Memory B cell (primary cell): ENCODE data around the gene C1orf167.
A peak's percentile ranks its signal among the peaks of the same experiment; 100 is the strongest.

Source experiments
- ATAC-seq: fragments of 150-1000 bp; cut with Tn5 transposase; 2 replicates; pipeline ENCODE4 v1.10.0; 2021; ENCODE audit warnings: low read depth, mild to moderate bottlenecking, moderate library complexity
- DNase-seq, 2 donors: peaks; one replicate each; pipeline ENCODE4 v3.0.0; 2022; ENCODE audit warnings: low spot score in 2 of 2
- H3K27ac Mint-ChIP-seq: one replicate; pipeline ENCODE4 v1.8.0; 2022; ENCODE audit warnings: mild to moderate bottlenecking, moderate library complexity, mixed read lengths
- H3K27me3 Mint-ChIP-seq: one replicate; pipeline ENCODE4 v1.8.0; 2022; ENCODE audit warnings: mixed read lengths
- H3K36me3 Mint-ChIP-seq: one replicate; pipeline ENCODE4 v1.8.0; 2022; ENCODE audit warnings: mild to moderate bottlenecking, mixed read lengths
- H3K4me1 Mint-ChIP-seq: one replicate; pipeline ENCODE4 v1.8.0; 2022; ENCODE audit warnings: mixed read lengths
- H3K4me3 Mint-ChIP-seq: one replicate; pipeline ENCODE4 v1.8.0; 2022; ENCODE audit warnings: mild to moderate bottlenecking, moderate library complexity, mixed read lengths
- H3K9me3 Mint-ChIP-seq: one replicate; pipeline ENCODE4 v1.8.0; 2022; ENCODE audit warnings: mixed read lengths

C1orf167 gene

DNA sequence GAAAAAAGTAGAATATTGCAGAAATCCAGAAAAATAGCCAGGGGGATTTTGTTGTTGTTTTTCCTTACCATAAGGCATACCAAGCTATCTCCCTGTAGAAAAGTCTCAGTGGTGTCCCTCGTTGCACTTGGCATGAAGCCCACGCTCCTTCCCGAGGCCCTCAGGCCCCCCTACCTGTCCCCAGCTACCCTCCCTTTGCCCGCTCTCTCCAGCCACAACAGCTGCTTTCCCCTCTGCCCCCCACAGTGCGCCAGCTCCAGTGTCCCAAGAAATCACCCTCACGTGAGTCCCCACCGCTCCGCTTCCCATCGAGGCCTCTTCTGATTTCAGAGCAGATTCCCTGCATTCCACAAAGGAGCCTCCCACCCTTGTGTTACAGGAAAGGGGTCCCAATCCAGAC is 17.7 kb upstream of the C1orf167 start:
- no peaks in the 10 kb centered on the region for H3K9me3 Mint-ChIP-seq
- peaks cover 15% of the 10 kb centered on the region for H3K4me1 Mint-ChIP-seq
- no peaks in the 10 kb centered on the region for H3K27me3 Mint-ChIP-seq
- H3K36me3 Mint-ChIP-seq: peaks cover 2% of the 10 kb centered on the region
- no peak for DNase-seq
- H3K27ac Mint-ChIP-seq: no peak overlapping the region
- no peak for ATAC-seq
- H3K4me3 Mint-ChIP-seq: no peak overlapping the region

DNA sequence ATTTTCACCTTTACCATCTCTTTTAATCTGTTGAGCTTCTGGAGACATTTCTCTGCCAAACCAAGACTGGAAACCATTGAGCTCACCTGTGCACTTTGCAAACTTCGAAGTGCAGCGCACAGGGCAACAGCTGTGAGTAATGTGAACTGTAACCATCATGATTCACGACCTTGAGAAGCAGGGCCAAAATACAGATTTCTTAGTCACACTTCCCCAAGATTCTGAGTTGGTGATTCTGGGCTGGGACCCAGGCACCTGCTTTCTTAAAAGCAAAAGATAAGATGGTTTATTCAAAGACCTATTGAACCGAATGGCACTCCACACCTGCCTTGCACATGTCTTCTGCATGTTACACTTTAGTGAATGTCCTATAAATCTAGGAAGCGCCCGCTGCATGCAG is 15.9 kb upstream of the C1orf167 start:
- Mint-ChIP-seq H3K27me3 (no peaks in the 10 kb centered on the region), H3K36me3 (peaks cover 3% of the 10 kb centered on the region), H3K27ac (no peak overlapping the region), H3K4me1 (peaks cover 6% of the 10 kb centered on the region), H3K9me3 (no peaks in the 10 kb centered on the region), H3K4me3 (no peak overlapping the region)
- ATAC-seq: no peak
- no peak for DNase-seq

DNA sequence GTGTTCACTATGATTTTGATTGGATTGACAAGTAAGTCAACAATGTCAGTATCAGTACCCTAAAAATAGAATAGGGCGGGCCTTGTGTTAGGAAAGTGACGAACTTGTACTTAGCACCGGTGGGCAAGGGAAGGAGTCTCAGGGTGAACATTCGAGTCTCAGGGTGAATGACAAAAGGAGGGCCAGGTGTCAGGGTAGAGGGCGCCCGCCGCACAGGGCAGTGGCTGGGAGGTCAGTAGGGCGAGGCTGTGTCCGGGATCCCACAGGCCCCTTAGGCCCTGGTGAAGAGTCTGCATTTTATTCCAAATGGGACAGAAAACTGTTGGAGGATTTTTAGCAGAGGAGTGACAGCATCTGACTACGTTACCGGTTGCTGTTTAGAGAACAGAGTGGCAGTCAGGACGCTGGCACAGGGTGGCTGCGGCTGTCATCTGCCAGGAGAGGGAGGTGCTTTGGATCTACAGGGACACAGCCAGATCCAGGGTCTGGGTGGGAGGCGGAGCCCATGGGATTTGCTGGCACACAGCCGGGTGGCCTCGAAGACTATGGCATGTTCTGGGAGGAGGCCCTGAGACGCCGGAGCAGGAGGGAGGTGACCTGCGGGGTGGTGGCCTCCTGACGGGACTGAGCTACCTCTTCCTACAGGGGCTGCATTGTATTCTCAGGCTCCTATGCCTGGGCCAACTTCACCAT is 15.1 kb upstream of the C1orf167 start:
- Mint-ChIP-seq H3K4me1 (peaks cover 4% of the 10 kb centered on the region), H3K27ac (no peak overlapping the region), H3K36me3 (peaks cover 3% of the 10 kb centered on the region), H3K9me3 (no peaks in the 10 kb centered on the region), H3K27me3 (no peaks in the 10 kb centered on the region), H3K4me3 (no peak overlapping the region)
- ATAC-seq: no peak
- DNase-seq: no peak

DNA sequence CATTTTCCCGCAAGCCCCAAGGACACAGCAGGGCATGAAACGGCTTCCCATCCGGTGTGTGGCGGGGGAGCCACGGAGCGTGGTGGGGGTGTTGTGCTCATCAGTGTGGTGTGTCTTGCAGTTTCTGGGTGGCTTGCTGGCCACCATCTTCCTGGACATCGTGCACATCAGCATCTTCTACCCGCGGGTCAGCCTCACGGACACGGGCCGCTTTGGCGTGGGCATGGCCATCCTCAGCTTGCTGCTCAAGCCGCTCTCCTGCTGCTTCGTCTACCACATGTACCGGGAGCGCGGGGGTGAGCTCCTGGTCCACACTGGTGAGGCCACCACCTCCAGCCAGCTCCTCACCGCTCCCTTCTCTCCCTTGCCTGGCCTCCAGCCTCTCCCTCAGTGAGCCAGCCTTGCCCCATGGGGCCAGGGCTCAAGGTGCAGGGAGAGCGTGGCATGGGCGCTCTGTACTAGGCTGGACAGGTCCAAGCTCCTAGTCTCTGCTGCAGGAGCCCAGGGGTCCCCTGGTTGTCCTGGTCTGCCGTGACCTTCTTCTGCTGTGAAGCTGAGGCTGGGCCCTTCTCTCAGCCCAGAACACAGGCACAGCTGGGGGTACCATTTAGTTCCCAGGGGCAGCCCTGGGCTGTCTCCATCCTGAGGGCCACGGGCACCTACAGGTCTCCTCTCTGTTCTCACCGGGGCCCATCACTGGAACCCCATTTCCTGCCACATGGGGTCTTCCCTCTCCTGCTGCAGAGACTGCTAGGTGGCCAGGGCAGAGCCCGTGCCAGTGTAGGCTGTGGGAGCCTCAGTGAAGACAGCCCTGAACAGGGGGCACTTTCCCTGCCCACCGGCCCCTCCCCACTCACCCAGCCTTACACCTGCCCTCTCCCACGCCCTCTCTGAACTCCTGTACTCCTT is 13.4 kb upstream of the C1orf167 start:
- ATAC-seq (no peak), DNase-seq (no peak)
- Mint-ChIP-seq H3K9me3 (no peaks in the 10 kb centered on the region), H3K27ac (no peak overlapping the region), H3K4me3 (no peak overlapping the region), H3K27me3 (no peaks in the 10 kb centered on the region), H3K36me3 (peaks cover 3% of the 10 kb centered on the region), H3K4me1 (peaks cover 4% of the 10 kb centered on the region)

DNA sequence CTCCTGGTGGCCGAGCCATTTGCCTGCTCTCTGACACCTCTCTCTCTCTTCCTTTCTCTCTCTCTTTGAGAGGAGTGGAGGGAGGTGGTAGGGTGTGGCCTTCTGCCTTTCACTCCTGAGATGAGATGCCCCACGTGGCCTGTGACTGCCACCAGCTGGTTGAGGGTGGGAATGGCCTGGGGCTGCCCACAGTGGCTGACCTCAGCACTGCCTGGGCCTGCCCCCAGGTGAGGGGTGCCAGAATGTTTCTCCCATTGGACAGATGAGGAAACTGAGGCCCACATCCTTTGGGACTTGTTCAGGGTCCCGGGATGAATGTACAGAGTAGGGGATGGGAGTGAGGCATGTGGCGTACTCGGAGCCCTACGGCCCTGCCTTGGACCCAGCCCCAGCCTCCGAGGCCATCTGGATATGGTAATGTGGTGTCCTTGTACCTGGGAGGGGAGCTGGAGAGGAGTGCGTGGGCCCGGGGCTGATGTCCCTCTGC is 12.7 kb upstream of the C1orf167 start:
- no peaks in the 10 kb centered on the region for H3K9me3 Mint-ChIP-seq
- no peak overlapping the region for H3K27ac Mint-ChIP-seq
- H3K27me3 Mint-ChIP-seq: no peaks in the 10 kb centered on the region
- peaks cover 4% of the 10 kb centered on the region for H3K4me1 Mint-ChIP-seq
- ATAC-seq: peak; percentile 41
- peaks cover 3% of the 10 kb centered on the region for H3K36me3 Mint-ChIP-seq
- no peak for DNase-seq
- H3K4me3 Mint-ChIP-seq: no peak overlapping the region

DNA sequence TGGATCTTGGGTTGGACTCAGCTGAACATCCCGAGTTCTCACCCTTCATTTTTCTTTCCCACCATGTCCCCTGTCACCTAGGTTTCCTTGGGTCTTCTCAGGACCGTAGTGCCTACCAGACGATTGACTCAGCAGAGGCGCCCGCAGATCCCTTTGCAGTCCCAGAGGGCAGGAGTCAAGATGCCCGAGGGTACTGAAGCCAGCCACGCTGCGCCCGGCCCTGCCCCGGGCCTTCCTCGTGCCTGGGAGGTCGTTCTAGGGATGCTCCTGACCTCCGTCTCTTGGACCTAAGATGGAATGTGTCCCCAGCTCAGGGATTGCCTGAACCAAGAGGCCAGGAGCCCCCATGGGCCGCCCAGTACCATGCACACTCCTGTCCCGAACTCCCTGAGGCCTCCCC is 12.0 kb upstream of the C1orf167 start:
- Mint-ChIP-seq H3K36me3 (peaks cover 1% of the 10 kb centered on the region), H3K9me3 (no peaks in the 10 kb centered on the region), H3K27me3 (no peaks in the 10 kb centered on the region), H3K4me1 (peaks cover 4% of the 10 kb centered on the region), H3K4me3 (no peak overlapping the region), H3K27ac (no peak overlapping the region)
- ATAC-seq (no peak), DNase-seq (no peak)

DNA sequence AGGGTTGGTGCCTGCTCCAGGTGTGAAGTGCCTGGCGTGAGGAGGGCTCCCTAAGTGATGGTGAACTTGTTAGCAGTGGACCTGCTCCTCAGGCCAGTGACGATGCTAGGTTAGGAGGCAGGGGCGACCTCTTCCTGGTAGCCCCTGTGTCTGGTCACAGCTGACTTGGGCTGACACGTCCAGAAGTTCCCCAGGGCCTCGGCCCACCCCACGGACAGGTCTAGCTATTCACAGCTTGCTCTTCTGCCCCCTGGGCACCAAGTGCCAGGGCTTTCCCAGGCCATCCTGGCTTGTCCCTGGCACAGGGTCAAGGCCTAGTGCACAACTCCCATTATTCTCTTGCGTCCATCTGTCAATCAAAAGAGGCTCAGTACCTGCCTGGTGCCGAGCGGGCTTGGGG is 10.9 kb upstream of the C1orf167 start:
- peaks cover 1% of the 10 kb centered on the region for H3K36me3 Mint-ChIP-seq
- H3K4me1 Mint-ChIP-seq: peaks cover 4% of the 10 kb centered on the region
- no peak overlapping the region for H3K4me3 Mint-ChIP-seq
- H3K27me3 Mint-ChIP-seq: peaks cover 3% of the 10 kb centered on the region
- ATAC-seq (no peak), DNase-seq (no peak)
- no peak overlapping the region for H3K27ac Mint-ChIP-seq
- H3K9me3 Mint-ChIP-seq: no peaks in the 10 kb centered on the region

DNA sequence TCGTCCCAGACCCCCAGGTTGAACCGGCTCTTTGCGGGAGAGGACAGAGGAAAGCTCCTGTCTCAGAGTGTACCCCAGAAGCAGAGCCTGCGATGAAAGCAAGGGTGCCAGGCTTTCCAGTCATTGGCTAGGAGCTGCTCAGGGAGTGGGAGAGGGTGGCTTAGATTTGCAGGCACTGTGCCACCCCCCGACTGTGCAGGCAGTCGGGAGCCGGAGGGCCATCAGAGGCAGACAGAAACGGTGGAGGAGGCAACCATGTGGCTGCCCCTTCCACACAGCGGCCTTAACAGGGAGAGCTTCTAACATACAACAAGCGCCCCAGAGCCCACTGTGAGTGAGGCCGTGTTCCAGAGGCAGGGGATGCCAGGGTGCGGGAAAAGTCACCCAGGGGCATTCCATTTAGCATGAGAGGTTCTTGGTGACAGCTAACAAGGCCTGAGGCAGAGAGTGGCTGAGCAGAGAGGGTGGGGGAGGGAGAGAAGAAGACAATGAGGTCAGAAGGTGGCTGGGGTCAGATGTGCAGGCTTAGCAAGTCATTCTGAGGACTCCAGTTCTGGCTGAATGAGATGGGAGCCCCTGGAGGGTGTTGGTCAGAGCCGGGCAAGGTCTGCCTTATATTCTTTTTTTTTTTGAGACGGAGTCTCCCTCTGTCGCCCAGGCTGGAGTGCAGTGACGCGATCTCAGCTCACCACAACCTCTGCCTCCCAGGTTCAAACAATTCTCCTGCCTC is 9.5 kb upstream of the C1orf167 start:
- peaks cover 1% of the 10 kb centered on the region for H3K36me3 Mint-ChIP-seq
- ATAC-seq: no peak
- peaks cover 4% of the 10 kb centered on the region for H3K4me1 Mint-ChIP-seq

DNA sequence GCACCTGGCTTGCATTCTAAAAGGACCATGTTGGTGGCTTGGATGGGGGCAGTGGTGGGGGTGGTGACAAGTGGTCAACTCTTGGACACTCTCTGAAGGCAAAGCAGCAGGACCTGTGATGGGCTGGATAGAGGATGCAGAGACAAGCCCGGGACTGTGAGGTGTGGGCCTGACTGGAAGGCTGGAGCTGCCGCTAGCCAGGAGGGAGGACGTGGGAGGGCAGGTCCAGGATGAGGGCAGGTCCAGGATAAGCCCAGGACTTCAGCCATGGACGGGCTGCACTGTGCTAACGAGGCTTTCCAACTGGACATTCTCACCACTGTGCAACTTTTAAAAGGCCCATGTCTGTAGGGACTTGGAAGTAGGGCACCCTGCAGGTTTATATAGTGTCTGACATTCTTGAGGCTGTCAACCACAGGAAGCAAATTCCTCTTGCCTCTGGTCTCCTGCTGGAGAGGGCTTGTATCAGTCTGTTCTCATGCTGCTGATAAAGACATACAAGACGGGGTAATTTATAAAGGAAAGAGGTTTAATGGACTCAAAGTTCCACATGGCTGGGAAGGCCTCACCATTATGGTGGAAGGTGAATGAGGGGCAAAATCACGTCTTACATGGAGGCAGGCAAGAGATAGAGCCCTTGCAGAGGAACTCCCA is 8.3 kb upstream of the C1orf167 start:
- Mint-ChIP-seq H3K4me1 (peaks cover 4% of the 10 kb centered on the region), H3K27ac (no peak overlapping the region), H3K27me3 (peaks cover 6% of the 10 kb centered on the region), H3K4me3 (no peak overlapping the region), H3K9me3 (no peaks in the 10 kb centered on the region), H3K36me3 (peaks cover 1% of the 10 kb centered on the region)
- no peak for DNase-seq
- no peak for ATAC-seq

More for the DNA sequence above, 9.5 kb upstream of the C1orf167 start:
- Mint-ChIP-seq H3K27ac (no peak overlapping the region), H3K4me3 (no peak overlapping the region), H3K27me3 (peaks cover 6% of the 10 kb centered on the region), H3K9me3 (no peaks in the 10 kb centered on the region)
- no peak for DNase-seq

DNA sequence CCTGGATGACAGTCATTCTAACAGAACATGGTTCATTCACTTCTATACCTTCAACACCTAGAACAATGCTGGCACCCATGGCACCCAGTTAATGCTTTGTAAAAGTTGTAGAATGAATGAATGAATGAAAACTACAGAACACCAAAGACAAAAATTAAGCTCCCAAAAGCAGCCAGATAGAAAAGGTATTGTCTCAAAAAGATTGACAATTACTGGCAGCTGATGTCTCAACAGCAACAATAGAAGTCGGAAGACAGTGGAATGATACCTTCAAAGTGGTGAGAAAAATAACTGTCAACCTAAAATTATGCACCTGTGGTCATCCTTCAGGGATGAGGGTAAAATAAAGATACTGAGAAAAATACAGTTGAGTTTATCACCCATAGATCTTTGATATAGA is 4.9 kb upstream of the C1orf167 start:
- Mint-ChIP-seq H3K27me3 (peaks cover 12% of the 10 kb centered on the region), H3K4me1 (no peaks in the 10 kb centered on the region), H3K36me3 (peaks cover 2% of the 10 kb centered on the region), H3K9me3 (no peaks in the 10 kb centered on the region), H3K27ac (no peak overlapping the region), H3K4me3 (no peak overlapping the region)
- ATAC-seq (no peak), DNase-seq (no peak)

DNA sequence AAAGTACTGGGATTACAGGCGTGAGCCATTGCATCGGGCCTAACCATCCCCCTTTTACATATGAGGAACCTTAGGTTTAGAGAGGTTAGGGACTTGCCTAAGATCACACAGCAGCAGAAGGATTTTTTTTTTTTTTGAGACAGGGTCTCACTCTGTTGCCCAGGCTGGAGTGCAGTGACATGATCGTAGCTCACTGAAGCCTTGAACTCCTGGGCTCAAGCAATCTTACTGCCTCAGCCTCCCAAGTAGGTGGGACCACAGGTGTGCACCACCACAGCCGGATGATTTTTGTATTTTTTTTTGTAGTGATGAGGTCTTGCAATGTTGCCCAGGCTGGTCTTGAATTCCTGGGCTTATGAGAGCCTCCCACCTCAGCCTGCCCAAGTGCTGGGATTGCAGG is 2.2 kb upstream of the C1orf167 start:
- no peaks in the 10 kb centered on the region for H3K4me1 Mint-ChIP-seq
- H3K27ac Mint-ChIP-seq: no peak overlapping the region
- DNase-seq (no peak), ATAC-seq (no peak)
- no peaks in the 10 kb centered on the region for H3K9me3 Mint-ChIP-seq
- H3K27me3 Mint-ChIP-seq: peaks cover 19% of the 10 kb centered on the region
- no peak overlapping the region for H3K4me3 Mint-ChIP-seq
- H3K36me3 Mint-ChIP-seq: peaks cover 2% of the 10 kb centered on the region

DNA sequence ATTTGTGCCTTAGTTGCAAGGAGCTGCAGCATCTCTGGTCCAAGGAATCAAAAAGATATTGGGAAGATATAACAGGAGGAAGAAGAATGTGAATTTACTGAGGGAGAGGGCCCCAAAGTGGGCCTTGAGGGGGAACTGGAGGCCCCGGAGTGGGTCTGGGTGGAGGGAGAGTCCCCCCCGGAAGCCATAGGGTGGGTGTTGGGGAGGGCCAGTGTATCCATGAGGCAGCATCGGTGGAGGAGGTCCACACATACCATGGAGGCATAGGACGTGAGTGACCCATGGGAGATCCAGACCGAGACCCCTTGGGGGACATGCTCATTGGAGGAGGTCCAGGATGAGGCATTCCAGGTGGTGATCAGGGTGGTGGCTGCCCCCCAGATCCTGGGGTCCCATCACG is 708 bp upstream of the C1orf167 start:
- H3K4me1 Mint-ChIP-seq: no peaks in the 10 kb centered on the region
- DNase-seq: no peak
- no peak overlapping the region for H3K4me3 Mint-ChIP-seq

DNA sequence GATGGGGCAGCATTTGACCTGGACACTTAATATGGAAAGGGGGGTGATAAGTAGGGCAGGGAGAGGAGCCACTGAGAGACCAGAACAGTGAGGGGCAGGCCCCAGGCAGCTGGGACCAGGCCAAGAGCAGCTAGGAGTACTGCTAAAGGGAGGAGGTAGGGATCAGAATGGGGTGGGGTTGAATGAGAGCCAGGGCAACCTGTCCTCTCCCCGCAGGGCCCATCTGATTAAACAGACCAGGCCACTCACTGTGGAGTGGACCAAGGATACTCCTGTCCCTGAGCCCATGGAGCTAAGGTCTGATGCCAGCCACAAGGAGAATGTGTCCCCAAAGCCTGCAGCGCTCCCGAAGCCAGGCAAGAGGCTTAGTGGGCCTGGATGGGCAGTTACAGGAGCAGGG is 2.1 kb downstream of the C1orf167 start:
- H3K9me3 Mint-ChIP-seq: no peaks in the 10 kb centered on the region
- no peaks in the 10 kb centered on the region for H3K4me1 Mint-ChIP-seq
- H3K27me3 Mint-ChIP-seq: peaks cover 13% of the 10 kb centered on the region
- no peak overlapping the region for H3K4me3 Mint-ChIP-seq
- ATAC-seq (no peak), DNase-seq (no peak)
- peaks cover 2% of the 10 kb centered on the region for H3K36me3 Mint-ChIP-seq
- no peak overlapping the region for H3K27ac Mint-ChIP-seq

More for the DNA sequence above, 708 bp upstream of the C1orf167 start:
- H3K36me3 Mint-ChIP-seq: peaks cover 2% of the 10 kb centered on the region
- H3K27ac Mint-ChIP-seq: no peak overlapping the region
- H3K9me3 Mint-ChIP-seq: no peaks in the 10 kb centered on the region
- no peak for ATAC-seq
- peaks cover 15% of the 10 kb centered on the region for H3K27me3 Mint-ChIP-seq
